ENCODE measurements around the gene IFI30.

DNA sequence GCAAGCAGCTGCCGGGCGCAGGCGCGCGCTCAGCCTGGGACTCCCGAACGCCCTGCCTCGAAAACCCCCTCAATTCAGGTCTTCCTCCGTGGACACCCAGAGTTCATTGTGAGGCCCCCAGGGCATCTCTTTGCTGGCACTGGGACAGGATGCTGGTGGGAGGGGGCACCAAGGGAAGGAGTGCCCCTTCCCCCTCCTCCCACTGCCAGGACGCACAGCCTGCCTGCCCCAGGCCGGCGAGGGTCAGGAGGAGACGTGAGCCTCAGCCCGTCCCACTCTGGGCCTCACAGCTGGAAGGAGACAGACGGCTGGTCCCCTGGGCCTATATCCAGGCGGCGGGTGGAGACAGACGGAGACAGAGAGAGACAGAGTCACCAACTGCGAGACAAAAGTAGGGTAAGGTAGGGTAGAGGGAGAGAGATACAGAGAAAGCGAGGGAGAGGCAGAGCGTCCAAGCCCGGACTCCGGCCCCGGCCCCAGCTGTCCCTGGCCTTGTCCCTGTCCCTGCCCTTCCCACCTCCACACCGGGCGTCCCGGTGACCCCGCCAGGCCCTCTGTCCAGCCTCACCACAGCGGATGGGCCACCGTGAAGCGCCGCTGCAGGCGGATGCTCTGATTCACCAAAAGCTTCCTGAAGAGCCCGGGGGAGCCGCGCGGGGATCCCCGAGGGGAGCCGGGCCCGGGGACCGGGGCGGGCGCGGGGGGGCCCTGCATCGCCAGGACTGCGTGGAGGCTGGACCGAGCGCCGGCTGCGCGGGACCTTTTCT lies 52.3 kb downstream of the IFI30 start, which contains the start of gene PDE4C:
- TF ChIP-seq POLR2A (IDR thresholded peaks at IDR 0.05) (no peak), POLR2AphosphoS5 (IDR thresholded peaks at IDR 0.05) (no peak), EP300 (IDR thresholded peaks at IDR 0.05) (no peak)
- TF ChIP-seq, protein P1, sequence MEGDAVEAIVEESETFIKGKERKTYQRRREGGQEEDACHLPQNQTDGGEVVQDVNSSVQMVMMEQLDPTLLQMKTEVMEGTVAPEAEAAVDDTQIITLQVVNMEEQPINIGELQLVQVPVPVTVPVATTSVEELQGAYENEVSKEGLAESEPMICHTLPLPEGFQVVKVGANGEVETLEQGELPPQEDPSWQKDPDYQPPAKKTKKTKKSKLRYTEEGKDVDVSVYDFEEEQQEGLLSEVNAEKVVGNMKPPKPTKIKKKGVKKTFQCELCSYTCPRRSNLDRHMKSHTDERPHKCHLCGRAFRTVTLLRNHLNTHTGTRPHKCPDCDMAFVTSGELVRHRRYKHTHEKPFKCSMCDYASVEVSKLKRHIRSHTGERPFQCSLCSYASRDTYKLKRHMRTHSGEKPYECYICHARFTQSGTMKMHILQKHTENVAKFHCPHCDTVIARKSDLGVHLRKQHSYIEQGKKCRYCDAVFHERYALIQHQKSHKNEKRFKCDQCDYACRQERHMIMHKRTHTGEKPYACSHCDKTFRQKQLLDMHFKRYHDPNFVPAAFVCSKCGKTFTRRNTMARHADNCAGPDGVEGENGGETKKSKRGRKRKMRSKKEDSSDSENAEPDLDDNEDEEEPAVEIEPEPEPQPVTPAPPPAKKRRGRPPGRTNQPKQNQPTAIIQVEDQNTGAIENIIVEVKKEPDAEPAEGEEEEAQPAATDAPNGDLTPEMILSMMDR (IDR thresholded peaks at IDR 0.05), result no peak

Data from suprapubic skin (tissue), 4 donors.